ENCODE data around the gene PLP1. TPM values are rescaled to one million over a fixed set of nuclear protein-coding genes. Genes with fewer than 3 reads are reported as not detected.

PLP1 gene
- total and polyA plus RNA-seq, 9 of the 15 experiments (the other 6 are each of a cell fraction or from before 2014, with no cell fraction given): not detected

GRCh38 chrX:103793545-103793940 lies 16.9 kb downstream of the PLP1 start:
- Histone ChIP-seq H3K4me3 (no peak overlapping the region), H4K20me1 (replicated peaks; ENCODE audit: control insufficient read depth, insufficient read depth, low read length) (no peaks in the 10 kb centered on the region), H2AFZ (ENCODE audit: low read depth, low read length) (no peak overlapping the region), H3K9ac (ENCODE audit: insufficient read depth in 1 of 2, low read depth in 2 of 2, low read length in 2 of 2) (no peak overlapping the region), H3K9me3 (replicated peaks; ENCODE audit: control insufficient read depth, insufficient read depth, low read depth, low read length) (no peaks in the 10 kb centered on the region), H3K27me3 (ENCODE audit: control insufficient read depth in 2 of 2, insufficient read depth in 2 of 2, low read length in 2 of 2) (0 out of 5 replicates have a peak, but pooled peaks cover 0 to 4% of the 10 kb centered on the region in 2 experiments), H3K79me2 (ENCODE audit: control insufficient read depth, insufficient read depth, low read length) (no peaks in the 10 kb centered on the region), H3K27ac (ENCODE audit: extremely low read depth, low read depth, low read length) (no peak overlapping the region), H3K4me1 (replicated peaks in 1 of 2; ENCODE audit: control insufficient read depth in 2 of 2, insufficient read depth in 2 of 2, low read length in 2 of 2) (no peaks in the 10 kb centered on the region), H3K4me2 (ENCODE audit: insufficient read depth, low read length) (no peak overlapping the region), H3K36me3 (ENCODE audit: control insufficient read depth, insufficient read depth, low read length) (no peaks in the 10 kb centered on the region), H3K9me1 (ENCODE audit: control insufficient read depth, insufficient read depth, low read length) (no peaks in the 10 kb centered on the region)
- in situ Hi-C loops (cut with MboI) (no loop called here), intact Hi-C loops (cut with micrococcal nuclease) (no loop called here)
- ATAC-seq (no peak), FAIRE-seq (no peak), DNase-seq (ENCODE audit: extremely low read depth in 1 of 4, low spot score in 3 of 4) (no peak)
- BruUV-seq (replicated peaks): no TSS peak
- ChIA-PET CTCF (ENCODE audit: low intra/inter-chr PET ratio) (no interaction called here), POLR2A (interaction anchor here (1.4 kb wide), 1 partner anchor 74 kb away, joined by 3 read pairs; no protein-coding TSS in a partner anchor)
- 5% methylated on average over 2 of the region's 2 CpGs for WGBS (ENCODE audit: insufficient coverage, low coverage, missing lambda C conversion rate)
- TF ChIP-seq ZFP91 (CRISPR knock-in tag; IDR thresholded peaks at IDR 0.05) (no peak), SMARCC2 (IDR thresholded peaks at IDR 0.05; ENCODE audit: low read depth) (no peak), CXXC5 (CRISPR knock-in tag; IDR thresholded peaks at IDR 0.05) (no peak), SP2 (IDR thresholded peaks at IDR 0.05; ENCODE audit: extremely low read depth, low read depth, low read length, poor library complexity, severe bottlenecking) (no peak), MTF1 (CRISPR knock-in tag; IDR thresholded peaks at IDR 0.05; ENCODE audit: borderline replicate concordance) (no peak), TAL1 (IDR thresholded peaks at IDR 0.05) (no peak), FOS (IDR thresholded peaks at IDR 0.05; ENCODE audit: extremely low read depth, insufficient read length) (no peak), SMAD3 (CRISPR knock-in tag; conservative IDR thresholded peaks at IDR 0.05) (no peak), ZNF583 (CRISPR knock-in tag; IDR thresholded peaks at IDR 0.05) (no peak), RBBP5 (IDR thresholded peaks at IDR 0.05; ENCODE audit: borderline replicate concordance, insufficient read depth, low read length, poor library complexity, severe bottlenecking) (no peak), RBM14 (IDR thresholded peaks at IDR 0.05; ENCODE audit: borderline replicate concordance, insufficient read depth, low read depth, low read length) (no peak), RHOXF2B (CRISPR knock-in tag; conservative IDR thresholded peaks at IDR 0.05) (no peak), TCF3 (CRISPR knock-in tag; IDR thresholded peaks at IDR 0.05) (no peak), SRSF1 (IDR thresholded peaks at IDR 0.05; ENCODE audit: low read depth, low read length) (no peak)
